HG02571 (cell line): ENCODE data around the gene SCN1A.

Source experiments
- ATAC-seq: cut with Tn5 transposase; IDR thresholded peaks from one replicate; pipeline ENCODE4 v1.9.1; 2021; ENCODE audit warnings: mild to moderate bottlenecking, moderate library complexity; ENCODE audit not compliant: unreplicated experiment

Gene SCN1A

DNA sequence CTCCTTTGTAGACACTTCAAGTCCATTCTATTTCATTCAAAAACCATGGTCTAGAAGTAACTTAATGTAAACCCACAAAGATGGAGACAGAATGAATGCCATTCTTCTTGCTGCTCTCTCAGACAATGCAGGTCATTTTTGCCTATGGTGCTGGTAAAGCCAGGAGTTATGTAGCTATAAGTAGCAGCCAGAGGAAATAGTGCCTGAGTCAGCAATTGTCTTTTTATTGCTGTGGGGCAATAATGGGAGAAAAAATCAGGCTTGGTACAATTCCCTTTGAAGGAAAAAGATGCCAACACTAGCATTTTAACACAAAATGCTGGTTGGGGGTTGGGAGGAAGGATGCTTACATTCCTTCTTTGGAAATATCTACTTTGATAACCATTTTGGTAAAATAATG lies 43.5 kb downstream of the SCN1A start:
- no peak for ATAC-seq

DNA sequence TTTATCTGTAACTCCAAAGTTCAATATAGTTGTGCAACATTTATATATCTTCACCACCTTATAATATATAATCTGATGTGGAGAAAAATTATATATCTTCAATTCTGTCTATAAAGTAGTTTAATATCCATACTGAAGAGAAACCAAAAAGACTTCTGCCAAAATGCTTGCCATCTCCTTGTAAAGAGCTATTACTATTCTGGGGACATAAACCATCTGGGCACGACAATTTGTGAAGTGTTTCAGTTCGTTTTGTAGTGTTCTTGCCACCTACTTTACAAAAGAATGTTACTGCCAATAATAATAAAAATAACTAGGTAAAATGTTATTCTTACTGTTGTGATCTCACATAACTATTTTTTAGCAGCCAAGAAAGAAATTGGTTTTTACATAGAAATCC lies 45.1 kb downstream of the SCN1A start:
- ATAC-seq = no peak

DNA sequence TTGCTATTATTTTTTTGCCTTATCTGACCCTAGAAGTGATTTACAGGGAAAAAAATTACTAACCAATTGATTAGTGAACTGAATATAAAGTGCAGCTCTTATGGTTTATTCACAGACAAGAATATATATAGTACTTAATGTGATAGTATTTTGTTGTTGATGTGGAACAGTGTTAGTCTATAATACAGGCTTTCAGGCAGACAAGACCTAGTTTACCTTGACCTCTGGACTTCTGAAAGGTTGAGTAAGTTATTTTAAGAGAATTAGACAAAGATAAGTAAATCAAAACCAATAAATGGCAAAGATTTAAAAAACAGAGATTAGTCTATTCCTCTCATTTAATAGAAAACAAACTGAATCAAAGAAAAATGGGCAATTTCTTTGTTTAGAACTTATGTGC lies 46.0 kb downstream of the SCN1A start:
- ATAC-seq = no peak

DNA sequence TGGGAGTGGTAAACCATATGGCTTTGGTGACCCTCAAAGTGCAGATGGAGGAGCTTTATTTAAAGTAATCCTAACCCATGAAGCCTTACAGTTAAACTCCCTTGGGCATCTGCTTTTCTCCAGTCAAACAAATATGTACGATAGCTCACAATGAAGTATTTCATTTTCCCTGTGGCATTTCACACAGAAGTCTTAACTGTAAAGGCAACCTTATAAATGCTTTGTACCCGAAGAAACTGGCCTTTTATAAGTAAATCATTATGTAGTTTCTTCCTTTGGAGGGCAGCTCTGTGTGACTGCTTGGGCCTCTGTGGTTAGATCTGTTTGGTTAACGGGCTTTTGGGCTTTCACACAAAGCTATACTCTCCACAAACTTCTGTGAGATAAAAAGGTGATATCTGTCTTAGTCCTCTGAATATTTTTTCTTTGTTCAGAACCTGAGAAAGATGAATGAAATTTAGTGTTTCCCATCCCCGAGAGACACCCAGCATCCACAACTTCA lies 46.6 kb downstream of the SCN1A start:
- no peak for ATAC-seq

DNA sequence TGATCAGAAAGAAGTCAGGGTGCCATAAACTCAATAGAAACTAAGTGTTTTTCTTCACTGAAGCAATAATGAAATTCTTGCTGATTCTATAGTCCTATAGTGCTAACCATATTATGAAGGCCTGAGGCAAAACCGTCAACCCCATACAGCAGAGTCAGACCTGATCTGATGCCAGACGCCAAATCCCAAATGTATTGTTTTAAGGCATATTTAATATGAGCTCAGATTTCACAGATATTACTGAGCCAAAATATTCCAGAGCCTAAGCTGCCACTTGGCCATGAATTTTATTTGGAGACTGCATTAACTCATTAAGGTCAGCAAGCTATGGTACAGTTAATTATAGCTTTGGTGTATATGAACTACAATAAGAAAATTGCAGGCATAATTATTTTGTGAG lies 53.4 kb downstream of the SCN1A start:
- ATAC-seq = no peak

DNA sequence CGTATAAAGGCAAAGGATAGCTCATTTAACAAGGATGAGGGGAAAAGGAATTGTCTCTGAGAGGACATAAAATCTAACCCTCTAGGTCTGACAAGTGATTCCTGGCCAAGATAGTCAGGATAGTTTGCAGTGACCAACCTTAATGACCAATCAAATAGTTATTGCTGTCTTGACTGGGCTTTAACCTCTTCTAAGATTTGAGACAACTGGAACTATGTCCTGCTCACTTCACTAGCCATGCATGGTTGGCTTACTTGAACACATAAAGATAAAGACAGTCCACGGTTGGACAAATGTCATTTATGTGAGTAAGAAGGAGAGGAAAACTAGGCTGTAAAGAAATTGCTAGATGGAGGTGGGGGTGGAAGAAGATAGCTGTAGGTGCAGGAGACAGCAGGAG lies 53.8 kb downstream of the SCN1A start:
- ATAC-seq = no peak

DNA sequence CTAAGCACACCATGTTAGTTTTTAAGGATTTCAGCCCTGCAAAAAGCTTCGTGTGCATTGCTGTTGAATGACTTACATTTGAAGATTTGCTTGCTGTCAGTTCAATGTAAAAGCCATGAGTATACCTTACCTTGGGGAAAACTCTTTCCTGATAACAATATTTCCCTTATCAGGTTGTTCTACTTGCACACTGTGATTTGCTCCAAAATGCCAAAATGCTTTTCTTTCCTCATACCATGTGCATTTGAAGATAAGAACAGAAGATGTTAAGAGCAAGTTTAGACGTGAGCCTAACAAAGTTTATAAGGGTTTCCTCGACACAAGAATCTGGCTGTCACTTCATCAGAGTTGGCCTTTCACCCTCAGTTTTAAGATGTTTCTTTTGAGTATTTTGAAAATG lies 57.6 kb downstream of the SCN1A start:
- no peak for ATAC-seq

DNA sequence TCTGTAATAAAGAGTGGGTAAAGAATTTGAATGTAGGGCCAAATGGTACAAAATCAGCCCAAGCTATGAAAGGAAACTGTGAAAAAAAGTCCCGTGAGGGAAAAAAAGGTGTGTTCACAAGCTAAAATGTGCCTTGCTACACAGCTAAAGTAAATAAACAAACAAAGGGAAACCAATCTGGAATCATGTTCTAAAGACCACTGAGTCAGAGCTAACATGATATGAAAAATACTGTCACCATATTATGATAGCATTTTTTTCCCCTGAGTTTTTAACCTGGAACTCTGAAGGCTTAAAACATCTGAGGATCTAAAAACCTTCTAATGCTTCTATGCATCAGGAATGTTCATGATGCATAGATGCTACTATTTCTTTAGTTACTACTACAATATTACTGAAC lies 58.8 kb downstream of the SCN1A start:
- ATAC-seq = no peak

DNA sequence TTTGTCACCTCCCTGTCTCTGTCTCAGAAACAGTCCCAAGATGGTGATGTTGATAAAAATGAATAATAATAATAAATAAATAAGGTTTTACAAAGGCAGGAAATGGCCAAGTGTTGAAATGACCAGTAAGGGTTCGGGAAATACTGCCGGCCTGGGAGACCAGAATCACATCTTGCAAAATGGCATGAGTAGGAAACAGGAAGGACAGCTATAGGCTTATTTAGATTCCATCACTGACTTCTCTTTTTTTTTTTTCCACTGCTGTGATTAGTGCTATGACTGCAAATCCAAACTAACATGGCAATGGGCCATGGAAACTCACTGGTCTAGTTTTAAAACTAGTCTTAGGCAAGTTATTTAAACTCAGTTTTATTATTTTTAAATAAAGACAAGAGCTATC lies 60.6 kb downstream of the SCN1A start:
- no peak for ATAC-seq

DNA sequence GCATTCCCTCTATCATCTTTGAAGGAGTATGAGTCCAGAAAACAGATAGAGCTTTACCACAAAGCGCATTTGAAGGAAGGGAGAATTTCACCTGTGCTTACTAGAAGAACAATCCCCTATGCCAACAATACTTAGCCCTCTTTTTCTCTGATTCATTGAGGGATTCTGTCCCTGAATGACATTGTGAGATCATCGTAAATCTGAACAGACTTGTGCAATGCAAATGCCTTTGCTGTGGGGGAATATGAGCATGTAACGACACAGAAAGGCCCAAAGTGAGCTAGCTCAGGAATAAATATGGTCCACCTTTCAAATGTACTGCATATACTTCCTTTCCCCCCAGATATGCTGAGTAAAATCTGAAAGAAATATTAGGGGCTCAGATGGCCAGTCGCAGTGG lies 67.6 kb downstream of the SCN1A start:
- no peak for ATAC-seq

DNA sequence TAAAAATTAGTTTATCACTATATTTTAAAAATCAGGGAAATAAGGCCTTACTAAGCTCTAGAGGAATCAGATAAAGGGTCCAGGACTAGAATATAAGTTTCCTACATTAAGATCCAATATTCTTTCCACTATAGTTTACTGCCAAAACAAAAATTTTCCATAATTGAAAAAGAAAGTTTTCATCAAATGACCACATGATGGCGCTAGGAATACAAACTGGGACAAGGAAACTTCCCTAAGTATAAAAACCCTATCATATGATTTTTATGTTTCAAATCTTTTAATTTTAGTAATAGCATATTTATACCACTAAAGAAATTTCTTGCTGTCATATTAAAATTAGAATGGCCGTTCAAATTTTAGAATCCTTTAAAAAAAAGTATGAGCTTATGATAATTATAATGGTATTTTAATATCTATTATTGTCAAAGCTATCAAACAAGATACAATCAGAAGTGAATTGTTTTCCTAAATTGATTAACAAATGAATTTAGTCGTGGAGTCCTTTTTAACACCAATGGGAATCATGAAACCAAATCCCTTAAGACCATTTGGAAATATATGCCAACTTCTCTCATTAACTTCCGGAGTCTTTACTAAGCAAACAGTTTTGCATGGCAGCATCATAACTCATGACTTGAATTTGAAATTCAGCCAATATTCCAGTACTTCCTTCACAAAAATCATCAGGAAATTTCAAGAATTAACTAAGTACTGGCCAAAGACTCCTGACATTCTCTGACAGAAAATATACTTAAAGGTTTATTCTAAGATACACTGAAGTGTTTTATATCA lies 70.3 kb downstream of the SCN1A start:
- no peak for ATAC-seq

DNA sequence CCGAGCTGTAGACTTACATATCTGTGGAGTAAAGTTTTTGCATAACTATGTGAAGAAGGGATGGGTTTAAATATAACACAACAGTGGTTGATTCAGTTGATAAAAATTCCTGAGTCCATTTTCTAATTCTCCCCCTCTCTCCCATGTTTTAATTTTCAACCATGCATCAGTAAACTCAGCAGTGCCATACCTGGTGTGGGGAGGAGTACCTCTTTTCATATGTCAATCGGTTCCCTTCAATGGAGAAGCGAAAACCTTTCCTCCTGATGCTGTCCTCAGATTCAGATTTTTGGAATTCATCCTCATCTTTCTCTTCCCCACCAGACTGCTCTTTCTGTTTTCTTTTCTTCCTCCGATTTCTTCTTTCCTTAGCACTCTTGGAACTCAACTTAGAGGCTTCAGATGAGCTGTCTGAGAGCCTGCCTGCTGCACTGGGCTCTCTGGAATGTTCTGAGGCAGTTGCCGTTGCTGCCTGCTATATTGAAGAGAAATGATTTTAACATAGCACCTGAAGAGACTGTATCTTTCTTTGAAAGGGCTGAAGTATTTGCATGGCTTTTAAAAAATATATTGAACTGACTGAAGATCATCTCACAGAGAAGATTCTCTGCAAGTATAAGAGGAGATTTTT lies 82.9 kb downstream of the SCN1A start:
- ATAC-seq = no peak

DNA sequence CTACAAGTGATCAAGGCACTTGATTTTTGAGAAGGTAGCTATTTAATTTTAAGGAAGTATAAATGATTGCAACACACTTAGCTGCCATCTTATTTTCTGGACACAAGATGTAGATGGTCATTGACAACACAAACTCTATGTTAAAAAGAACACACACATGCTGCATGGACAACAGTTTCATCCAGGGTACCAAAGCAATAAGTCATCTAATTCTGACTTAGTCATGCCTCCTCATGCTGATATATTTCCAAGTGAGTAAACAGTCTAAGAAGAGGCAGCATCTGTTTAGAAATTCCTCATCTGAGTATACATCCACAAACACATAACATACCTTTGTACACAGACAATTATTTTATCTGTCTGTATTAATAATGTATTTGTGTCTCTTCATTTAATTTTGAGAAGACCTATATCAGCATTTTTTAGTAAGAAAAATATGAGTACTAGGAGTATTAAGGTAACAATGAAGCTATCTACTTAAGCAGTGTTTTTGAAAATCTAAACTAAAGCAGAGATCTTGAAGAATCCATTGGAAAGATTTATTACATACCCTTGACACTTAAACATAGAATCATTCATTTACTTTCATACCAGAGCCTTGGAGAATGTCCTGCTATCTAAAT lies 84.9 kb downstream of the SCN1A start:
- no peak for ATAC-seq

DNA sequence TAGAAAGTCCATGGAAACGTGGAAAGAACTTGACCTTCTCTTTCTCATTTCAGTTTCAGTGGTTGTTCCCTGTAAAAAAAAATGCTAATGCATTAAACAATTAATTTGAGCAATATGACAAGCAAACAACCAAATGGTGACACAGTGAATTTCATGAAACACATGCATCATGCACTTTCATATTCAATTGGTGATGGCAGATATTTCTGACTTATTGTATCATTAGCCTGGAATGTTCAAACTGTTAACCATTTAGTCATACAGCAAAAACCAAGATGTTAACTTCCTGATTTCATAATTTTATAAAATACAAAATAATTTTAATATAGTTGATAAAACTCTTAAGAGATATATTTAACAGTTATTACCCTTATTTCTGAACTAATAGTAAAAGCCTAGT lies 85.5 kb downstream of the SCN1A start:
- ATAC-seq = no peak

DNA sequence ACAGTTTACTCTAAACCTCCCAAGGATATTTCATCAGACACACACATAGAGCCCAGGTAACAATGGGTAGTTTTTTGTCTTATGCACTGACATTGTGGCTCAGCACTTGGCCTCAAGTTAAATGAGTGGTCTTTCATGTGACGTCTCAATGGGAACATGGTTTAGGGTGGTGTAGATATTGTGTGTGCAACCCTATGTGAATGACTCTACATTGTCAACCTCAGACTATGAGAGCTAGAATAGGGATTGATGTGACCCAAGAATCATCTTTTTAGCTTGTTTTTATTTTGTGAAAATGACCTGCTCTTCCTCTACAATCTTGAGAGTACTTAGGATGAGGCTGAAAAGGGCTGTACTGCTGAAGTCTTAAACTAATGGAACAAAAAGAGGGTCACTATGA lies 86.2 kb downstream of the SCN1A start:
- no peak for ATAC-seq

DNA sequence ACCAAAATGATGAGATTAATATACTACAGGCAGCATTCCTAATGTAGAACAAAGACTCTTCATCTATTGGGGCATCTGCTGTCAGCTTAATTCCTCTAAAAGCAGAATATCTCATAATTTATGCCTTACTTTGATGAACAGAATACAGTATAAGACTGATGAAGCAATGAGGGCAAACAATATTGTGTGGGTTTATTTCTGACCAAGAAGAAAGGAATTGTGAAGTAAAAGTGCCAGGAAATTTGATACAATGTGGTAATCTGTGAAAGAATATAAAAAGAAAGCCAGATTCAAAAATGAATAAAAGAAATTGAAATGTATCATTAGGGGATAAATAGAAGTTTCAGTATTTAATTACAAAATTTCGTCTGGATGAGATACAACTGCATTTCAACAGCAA lies 95.5 kb downstream of the SCN1A start:
- no peak for ATAC-seq

DNA sequence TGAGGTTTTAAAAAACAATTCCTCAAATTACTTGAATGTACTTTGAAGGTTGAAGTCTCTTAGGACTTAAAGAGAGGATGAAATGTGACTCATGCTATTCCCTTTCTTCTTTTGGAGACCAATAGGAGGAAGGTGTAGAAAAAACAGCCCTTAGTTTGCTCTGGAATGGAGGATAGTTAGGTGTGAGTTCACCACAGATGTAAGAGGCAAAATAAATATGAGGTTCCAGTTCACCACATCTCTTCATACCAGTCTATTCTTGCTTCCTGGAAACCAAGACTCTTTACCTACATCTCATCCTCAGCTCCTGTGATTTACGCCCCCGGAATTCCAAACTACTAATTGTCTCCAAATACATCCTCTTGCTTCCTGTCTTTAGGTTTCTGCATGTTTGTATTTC lies 96.8 kb downstream of the SCN1A start:
- ATAC-seq = no peak

DNA sequence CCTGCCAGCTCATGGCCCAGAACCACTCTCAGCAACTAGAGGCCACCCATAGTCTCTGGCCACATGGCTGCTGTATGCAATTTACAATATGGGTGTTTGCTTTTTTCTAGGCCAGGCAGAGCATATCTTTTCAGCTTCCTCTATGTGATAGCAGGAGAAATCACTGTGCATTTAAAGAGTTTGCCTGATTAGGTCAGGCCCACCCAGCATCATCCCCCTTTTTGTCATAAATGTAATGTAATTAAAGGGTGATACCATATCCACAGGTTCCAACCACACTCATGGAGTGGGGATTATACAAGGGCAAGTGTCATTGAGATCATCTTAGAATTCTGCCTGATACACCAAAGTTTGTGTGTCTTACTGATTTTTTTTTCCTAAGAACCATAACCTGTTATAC lies 102.5 kb downstream of the SCN1A start:
- ATAC-seq = no peak

DNA sequence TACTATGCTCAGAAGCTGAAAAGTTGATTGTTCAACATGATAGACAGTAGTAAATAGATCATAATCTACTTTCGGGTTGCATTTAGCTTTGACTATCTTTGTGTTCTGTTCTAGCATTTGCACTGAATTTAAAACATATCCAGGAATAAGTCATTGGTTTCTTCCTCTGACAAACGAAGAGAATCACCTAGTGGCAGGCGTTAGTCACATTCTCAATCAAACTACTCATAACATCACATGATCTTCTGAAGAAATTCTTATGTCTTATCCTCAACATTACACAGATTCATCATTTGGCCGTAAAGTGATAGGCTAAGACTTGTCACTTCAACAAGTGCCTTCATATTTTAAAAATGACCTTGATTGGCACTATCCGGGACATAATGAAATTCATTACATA lies 110.6 kb downstream of the SCN1A start:
- ATAC-seq = no peak

DNA sequence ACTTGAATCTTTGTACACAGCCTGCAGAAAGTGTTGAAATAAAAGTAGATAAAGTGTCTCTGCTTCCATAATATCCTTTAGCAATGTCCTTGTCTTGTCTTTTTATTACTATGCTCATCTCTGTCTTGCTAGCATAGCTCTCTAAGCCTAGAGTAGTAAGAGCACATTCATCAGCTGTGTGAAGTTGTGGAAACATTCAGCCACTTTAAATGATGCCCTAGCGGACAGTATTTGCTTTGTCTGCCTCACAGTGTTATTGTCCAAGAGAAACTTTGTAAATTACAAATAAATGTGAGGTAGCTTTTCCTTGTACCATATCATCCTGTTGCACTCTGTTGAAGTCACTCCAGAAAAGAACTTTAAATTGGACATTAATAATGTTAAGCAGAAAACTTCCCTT lies 113.9 kb downstream of the SCN1A start:
- ATAC-seq = no peak

DNA sequence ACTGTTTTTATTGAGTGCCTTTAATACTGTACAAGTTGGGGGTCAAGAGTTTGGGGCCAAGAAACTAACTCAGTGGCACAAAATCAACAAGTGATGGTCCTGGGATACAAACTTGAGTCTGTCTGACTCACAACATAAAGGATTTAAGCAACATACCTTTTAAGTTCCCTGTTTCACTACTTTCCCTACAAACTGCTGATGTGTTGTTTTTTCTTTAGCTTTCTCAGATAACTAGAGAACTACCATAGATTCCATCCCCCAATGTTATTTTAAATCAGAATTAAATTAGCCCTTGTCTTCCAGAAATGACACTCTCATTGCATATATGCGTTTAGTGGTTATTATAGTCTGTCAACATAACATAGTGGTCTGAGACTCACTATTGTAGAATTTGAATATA lies 116.2 kb downstream of the SCN1A start:
- ATAC-seq = no peak

DNA sequence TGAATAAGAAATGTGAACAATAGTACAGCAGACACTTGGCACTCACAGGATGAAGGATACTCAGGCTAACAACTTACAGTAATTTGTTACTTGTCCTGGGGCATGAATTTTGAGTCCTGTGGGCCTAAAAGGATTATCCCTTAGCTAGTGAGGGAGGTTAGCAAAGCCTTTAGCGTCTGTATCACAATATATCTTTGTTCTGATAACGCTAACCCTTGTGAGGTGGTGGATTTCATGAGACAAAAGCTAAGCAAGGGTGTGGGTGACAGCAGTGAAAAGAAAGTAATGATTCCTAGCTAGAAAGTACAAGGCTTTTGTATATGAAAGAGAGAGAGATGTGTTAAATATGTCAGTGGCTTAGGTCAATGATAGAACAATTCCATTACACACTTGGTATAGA lies 127.4 kb downstream of the SCN1A start:
- no peak for ATAC-seq
